Mesenchymal stem cell (in vitro differentiated cells and primary cell): Measurements from ENCODE around the gene PTPRS.

Source experiments
- DNase-seq: peaks from one replicate; pipeline ENCODE4 v3.0.0-alpha.2; 2013
- H2AFZ ChIP-seq: one replicate; pipeline ENCODE4 v1.6.1; 2013; ENCODE audit warnings: low read depth, mild to moderate bottlenecking, control low read depth, inconsistent platforms, low read length, moderate library complexity
- H2AK5ac ChIP-seq: 2 replicates; pipeline ENCODE4 v1.6.1; 2013; ENCODE audit warnings: low read length, moderate library complexity, mild to moderate bottlenecking, inconsistent platforms; ENCODE audit not compliant: severe bottlenecking
- H2BK120ac ChIP-seq: one replicate; pipeline ENCODE4 v1.6.1; 2013; ENCODE audit warnings: low read depth, mild to moderate bottlenecking, inconsistent platforms, low read length, moderate library complexity
- H2BK12ac ChIP-seq, 2 experiments: one replicate each; pipeline ENCODE4 v1.6.1; 2013; ENCODE audit warnings: inconsistent platforms in 2 of 2, low read length in 2 of 2, mild to moderate bottlenecking in 2 of 2, moderate library complexity in 2 of 2, control low read depth in 1 of 2
- H2BK15ac ChIP-seq: one replicate; pipeline ENCODE4 v1.6.1; 2013; ENCODE audit warnings: mild to moderate bottlenecking, low read depth, inconsistent platforms; ENCODE audit not compliant: poor library complexity, severe bottlenecking
- H2BK5ac ChIP-seq: 2 replicates; pipeline ENCODE4 v1.6.1; 2013; ENCODE audit warnings: low read depth, mild to moderate bottlenecking, low read length, control low read depth, inconsistent platforms; ENCODE audit not compliant: poor library complexity, severe bottlenecking
- H3K14ac ChIP-seq, 2 experiments: one replicate each; pipeline ENCODE4 v1.6.1; 2013; ENCODE audit warnings: inconsistent platforms in 2 of 2, low read length in 2 of 2, control low read depth in 1 of 2, mild to moderate bottlenecking in 1 of 2, moderate library complexity in 1 of 2
- H3K18ac ChIP-seq, 2 experiments: one replicate each; pipeline ENCODE4 v1.6.1; 2013; ENCODE audit warnings: inconsistent platforms in 2 of 2, low read length in 2 of 2, control low read depth in 1 of 2, low read depth in 1 of 2, mild to moderate bottlenecking in 1 of 2
- H3K23ac ChIP-seq, 2 experiments: one replicate each; pipeline ENCODE4 v1.6.1; 2013; ENCODE audit warnings: inconsistent platforms in 2 of 2, low read length in 2 of 2, mild to moderate bottlenecking in 2 of 2, moderate library complexity in 2 of 2, control low read depth in 1 of 2
- H3K27ac ChIP-seq: 2 replicates; pipeline ENCODE4 v1.5.1; 2013; ENCODE audit warnings: mild to moderate bottlenecking, moderate library complexity, low read length, control low read depth, inconsistent platforms; ENCODE audit not compliant: poor library complexity, severe bottlenecking
- H3K27me3 ChIP-seq, 2 experiments: 2 replicates each; pipeline versions ENCODE4 v1.6.1 to v1.7.0; 2013; ENCODE audit warnings: low read length in 2 of 2, mild to moderate bottlenecking in 2 of 2, moderate library complexity in 2 of 2, control low read depth in 1 of 2, inconsistent platforms in 1 of 2; ENCODE audit not compliant: control insufficient read depth in 1 of 2, insufficient read depth in 1 of 2
- H3K36me3 ChIP-seq, 2 experiments: 2 replicates each; pipeline versions ENCODE4 v1.6.1 to v1.7.0; 2013; ENCODE audit warnings: low read length in 2 of 2, control low read depth in 1 of 2, inconsistent platforms in 1 of 2, low read depth in 1 of 2, mild to moderate bottlenecking in 1 of 2; ENCODE audit not compliant: insufficient read depth in 2 of 2, control insufficient read depth in 1 of 2
- H3K4ac ChIP-seq, 2 experiments: one replicate each; pipeline ENCODE4 v1.6.1; 2013; ENCODE audit warnings: inconsistent platforms in 2 of 2, low read length in 2 of 2, mild to moderate bottlenecking in 2 of 2, moderate library complexity in 2 of 2, control low read depth in 1 of 2, low read depth in 1 of 2
- H3K4me1 ChIP-seq: 2 replicates; pipeline ENCODE4 v1.6.1; 2013; ENCODE audit warnings: low read depth, low read length, control low read depth; ENCODE audit not compliant: control insufficient read depth, insufficient read depth
- H3K4me2 ChIP-seq: 2 replicates; pipeline ENCODE4 v1.6.1; 2013; ENCODE audit warnings: low read length, mild to moderate bottlenecking, inconsistent platforms; ENCODE audit not compliant: poor library complexity, severe bottlenecking
- H3K4me3 ChIP-seq, 2 experiments: 2 replicates each; pipeline versions ENCODE4 v1.5.1 to v1.7.0; 2013; ENCODE audit warnings: low read length in 2 of 2, mild to moderate bottlenecking in 2 of 2, control low read depth in 1 of 2, low read depth in 1 of 2; ENCODE audit not compliant: insufficient read depth in 1 of 2
- H3K79me1 ChIP-seq: replicated peaks from 2 replicates; pipeline ENCODE4 v1.6.1; 2013; ENCODE audit warnings: mild to moderate bottlenecking, control low read depth, low read length, inconsistent platforms; ENCODE audit not compliant: poor library complexity, severe bottlenecking
- H3K9ac ChIP-seq: 2 replicates; pipeline ENCODE4 v1.7.0; 2013; ENCODE audit warnings: mild to moderate bottlenecking, low read length, moderate library complexity
- H3K9me3 ChIP-seq: 2 replicates; pipeline ENCODE4 v1.7.0; 2013; ENCODE audit warnings: mild to moderate bottlenecking, low read length; ENCODE audit not compliant: control insufficient read depth
- H4K8ac ChIP-seq: one replicate; pipeline ENCODE4 v1.6.1; 2013; ENCODE audit warnings: inconsistent platforms, mild to moderate bottlenecking, low read length, moderate library complexity
- H4K91ac ChIP-seq: one replicate; pipeline ENCODE4 v1.6.1; 2013; ENCODE audit warnings: mild to moderate bottlenecking, low read length, inconsistent platforms
- WGBS: methylation state at CpG from one replicate; pipeline ENCODE4 v1.1.7; 2013; ENCODE audit warnings: mixed read lengths; 5-methylcytosine and 5-hydroxymethylcytosine counted together

Gene PTPRS

GRCh38 chr19:5324947-5325346 is 15.7 kb downstream of the PTPRS start:
- no peaks in the 10 kb centered on the region for H3K79me1 ChIP-seq
- no peak overlapping the region for H4K8ac ChIP-seq
- H3K27me3 ChIP-seq = peaks cover 11 to 59% of the 10 kb centered on the region in 2 experiments
- WGBS = 88% methylated on average over 3 of the region's 3 CpGs
- no peak overlapping the region for H3K23ac ChIP-seq
- no peak for DNase-seq
- H2BK12ac ChIP-seq = no peak overlapping the region
- no peak overlapping the region for H2BK15ac ChIP-seq
- H3K4me3 ChIP-seq = no peak overlapping the region
- H2AFZ ChIP-seq = no peak overlapping the region
- H2BK5ac ChIP-seq = no peak overlapping the region
- H3K27ac ChIP-seq = no peak overlapping the region
- H3K14ac ChIP-seq = no peak overlapping the region
- H2BK120ac ChIP-seq = no peak overlapping the region
- H3K9me3 ChIP-seq = peaks cover 7% of the 10 kb centered on the region
- H2AK5ac ChIP-seq = no peak overlapping the region
- no peak overlapping the region for H4K91ac ChIP-seq
- H3K4ac ChIP-seq = no peak overlapping the region
- no peaks in the 10 kb centered on the region for H3K36me3 ChIP-seq
- no peak overlapping the region for H3K4me2 ChIP-seq
- H3K4me1 ChIP-seq = no peaks in the 10 kb centered on the region
- H3K18ac ChIP-seq = no peak overlapping the region
- H3K9ac ChIP-seq = no peak overlapping the region

- WGBS = 92% methylated on average over 7 of the region's 7 CpGs
- Histone ChIP-seq H2BK5ac (no peak overlapping the region), H3K23ac (no peak overlapping the region)
Observed at GRCh38 chr19:5323475-5323811, 17.2 kb downstream of the PTPRS start.

GRCh38 chr19:5321851-5322681 is 18.5 kb downstream of the PTPRS start:
- no peaks in the 10 kb centered on the region for H3K4me1 ChIP-seq
- H2BK5ac ChIP-seq = no peak overlapping the region
- no peak overlapping the region for H3K14ac ChIP-seq
- no peaks in the 10 kb centered on the region for H3K36me3 ChIP-seq
- no peaks in the 10 kb centered on the region for H3K79me1 ChIP-seq
- peaks cover 8 to 60% of the 10 kb centered on the region in 2 experiments for H3K27me3 ChIP-seq
- peaks cover 7% of the 10 kb centered on the region for H3K9me3 ChIP-seq
- no peak overlapping the region for H2AK5ac ChIP-seq
- no peak overlapping the region for H2BK12ac ChIP-seq
- no peak overlapping the region for H3K18ac ChIP-seq
- H3K23ac ChIP-seq = no peak overlapping the region
- H4K8ac ChIP-seq = no peak overlapping the region
- no peak overlapping the region for H3K4me2 ChIP-seq
- no peak overlapping the region for H2BK15ac ChIP-seq
- no peak for DNase-seq
- H3K27ac ChIP-seq = no peak overlapping the region
- no peak overlapping the region for H3K4me3 ChIP-seq
- WGBS = 76% methylated on average over 30 of the region's 34 CpGs
- no peak overlapping the region for H3K9ac ChIP-seq
- no peak overlapping the region for H3K4ac ChIP-seq
- no peak overlapping the region for H4K91ac ChIP-seq
- no peak overlapping the region for H2BK120ac ChIP-seq
- H2AFZ ChIP-seq = no peak overlapping the region

More at GRCh38 chr19:5323475-5323811, 17.2 kb downstream of the PTPRS start:
- Histone ChIP-seq H3K4me2 (no peak overlapping the region), H4K8ac (no peak overlapping the region), H2AK5ac (no peak overlapping the region), H3K36me3 (no peaks in the 10 kb centered on the region), H2BK12ac (no peak overlapping the region), H3K79me1 (no peaks in the 10 kb centered on the region), H3K14ac (no peak overlapping the region), H3K4me3 (no peak overlapping the region), H3K27me3 (peaks cover 11 to 61% of the 10 kb centered on the region in 2 experiments), H3K27ac (no peak overlapping the region), H3K4ac (no peak overlapping the region), H2AFZ (no peak overlapping the region), H2BK15ac (no peak overlapping the region), H4K91ac (no peak overlapping the region), H3K9ac (no peak overlapping the region), H3K4me1 (no peaks in the 10 kb centered on the region), H2BK120ac (no peak overlapping the region), H3K18ac (no peak overlapping the region), H3K9me3 (peaks cover 7% of the 10 kb centered on the region)
- no peak for DNase-seq

GRCh38 chr19:5321066-5321642 is 19.5 kb downstream of the PTPRS start:
- H3K23ac ChIP-seq = no peak overlapping the region

More at GRCh38 chr19:5321066-5321642, 19.5 kb downstream of the PTPRS start:
- no peak overlapping the region for H2BK5ac ChIP-seq
- H3K79me1 ChIP-seq = no peaks in the 10 kb centered on the region
- H4K8ac ChIP-seq = no peak overlapping the region
- peaks cover 7% of the 10 kb centered on the region for H3K9me3 ChIP-seq
- no peaks in the 10 kb centered on the region for H3K36me3 ChIP-seq
- no peak overlapping the region for H2AK5ac ChIP-seq
- no peak overlapping the region for H3K9ac ChIP-seq
- no peak overlapping the region for H2BK15ac ChIP-seq
- H2BK120ac ChIP-seq = no peak overlapping the region
- no peaks in the 10 kb centered on the region for H3K4me1 ChIP-seq
- H3K4me3 ChIP-seq = no peak overlapping the region
- H3K4ac ChIP-seq = no peak overlapping the region
- H4K91ac ChIP-seq = no peak overlapping the region
- H2AFZ ChIP-seq = no peak overlapping the region
- 94% methylated on average over 9 of the region's 9 CpGs for WGBS
- H2BK12ac ChIP-seq = no peak overlapping the region
- no peak for DNase-seq
- peaks cover 4 to 55% of the 10 kb centered on the region in 2 experiments for H3K27me3 ChIP-seq
- H3K18ac ChIP-seq = no peak overlapping the region
- no peak overlapping the region for H3K27ac ChIP-seq
- no peak overlapping the region for H3K4me2 ChIP-seq
- no peak overlapping the region for H3K14ac ChIP-seq
